ENCODE results near the gene PMF1.
"Not testable (repeated sequence)": the region's sequence is repeated elsewhere in the genome, so short reads cannot be mapped to it uniquely, and the experiment has no call there.

Gene PMF1

DNA sequence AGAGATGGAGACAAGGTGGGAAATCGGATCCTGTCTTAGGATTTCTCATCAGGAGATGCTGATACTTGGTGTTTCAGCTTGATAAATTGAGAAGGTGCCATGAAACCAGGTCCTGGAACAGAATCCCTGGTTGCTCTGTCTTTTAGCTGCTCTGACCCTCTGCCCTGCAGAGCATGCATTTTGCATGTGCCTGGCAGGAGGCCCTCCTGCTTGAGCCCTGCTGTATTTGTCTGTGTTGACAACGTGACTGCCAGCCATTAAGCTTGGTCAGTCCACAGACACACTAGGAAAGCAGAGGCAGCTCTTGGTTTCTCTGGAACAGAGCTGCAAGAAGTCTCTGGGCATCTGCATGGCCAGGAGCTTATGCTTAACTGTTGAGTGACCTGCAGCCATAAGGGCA lies 16.4 kb upstream of the PMF1 start:
- DNase-seq (ENCODE audit: low read depth): no peak

DNA sequence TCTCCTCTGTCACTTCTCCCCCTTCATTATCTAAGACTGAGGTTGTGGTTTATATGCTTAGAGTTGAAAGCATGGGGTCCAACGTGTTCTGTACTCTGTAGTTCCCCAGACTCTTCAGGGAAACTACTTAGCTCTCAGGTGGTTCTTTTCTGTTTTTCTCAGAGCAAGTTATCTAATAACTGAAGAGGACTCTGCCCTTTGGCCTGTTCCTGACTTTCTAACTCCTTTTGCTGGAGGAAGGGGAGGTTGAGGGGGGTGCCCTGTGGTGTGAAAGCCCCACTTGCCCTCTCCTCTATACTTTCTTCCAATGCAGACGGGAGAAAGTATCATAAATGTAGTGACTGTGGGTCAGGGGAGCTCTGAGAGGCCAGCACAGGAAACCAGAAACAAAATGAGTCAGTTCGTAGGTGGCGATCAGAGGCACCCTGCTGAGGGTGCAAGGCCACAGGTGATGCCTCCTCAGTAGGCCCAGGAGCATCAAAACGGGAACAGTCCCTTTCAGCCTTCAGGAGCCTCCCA lies 13.9 kb upstream of the PMF1 start:
- no peak for DNase-seq (ENCODE audit: low read depth)

DNA sequence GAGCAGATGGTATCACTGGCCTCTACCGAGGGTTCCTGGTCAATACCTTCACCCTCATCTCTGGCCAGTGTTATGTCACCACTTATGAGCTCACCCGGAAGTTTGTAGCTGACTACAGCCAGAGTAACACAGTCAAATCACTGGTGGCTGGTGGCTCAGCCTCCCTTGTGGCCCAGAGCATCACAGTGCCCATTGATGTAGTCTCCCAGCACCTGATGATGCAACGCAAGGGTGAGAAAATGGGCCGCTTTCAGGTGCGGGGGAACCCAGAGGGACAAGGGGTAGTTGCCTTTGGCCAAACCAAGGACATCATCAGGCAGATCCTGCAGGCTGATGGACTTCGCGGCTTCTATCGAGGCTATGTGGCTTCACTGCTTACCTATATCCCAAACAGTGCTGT lies 12.8 kb upstream of the PMF1 start:
- no peak for DNase-seq (ENCODE audit: low read depth)

DNA sequence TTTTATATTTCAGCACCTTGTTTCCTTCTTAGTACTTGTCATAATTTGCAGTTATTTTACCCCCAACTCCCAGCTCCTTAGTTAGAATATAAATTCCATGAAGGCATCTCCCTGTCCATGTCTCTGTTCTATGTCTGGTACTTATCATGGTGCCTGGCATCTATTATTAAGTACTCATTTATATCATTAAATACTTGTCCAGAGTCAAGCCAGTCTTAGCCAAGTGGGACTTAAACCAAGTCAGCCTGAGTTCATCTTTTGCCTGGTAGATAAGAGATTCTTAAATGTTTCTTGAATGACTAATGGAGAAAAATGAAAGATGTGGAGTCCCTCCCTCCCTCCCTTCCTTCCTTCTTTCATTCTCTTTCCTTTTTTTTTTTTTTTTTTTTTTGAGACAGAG lies 9.5 kb upstream of the PMF1 start:
- DNase-seq (ENCODE audit: low read depth): peak; percentile 94

DNA sequence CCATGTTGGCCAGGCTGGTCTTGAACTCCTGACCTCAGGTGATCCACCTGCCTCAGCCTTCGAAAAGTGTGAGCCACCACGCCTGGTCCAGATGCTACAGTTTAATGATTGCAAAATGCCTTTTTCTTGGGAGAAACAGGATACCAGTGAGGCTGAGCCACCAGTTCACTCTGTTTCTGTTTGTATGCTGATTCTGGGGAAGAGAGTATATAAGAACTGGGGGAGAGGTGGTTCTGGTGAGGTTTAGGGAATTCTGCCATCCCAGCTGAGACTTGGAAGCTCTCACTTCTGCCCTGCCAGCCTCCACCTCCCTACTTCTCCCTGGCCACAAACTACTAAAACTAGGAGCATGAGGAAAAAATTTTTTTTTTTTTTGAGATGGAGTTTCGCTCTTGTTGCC lies 8.1 kb upstream of the PMF1 start:
- DNase-seq (ENCODE audit: low read depth): peak; percentile 42

DNA sequence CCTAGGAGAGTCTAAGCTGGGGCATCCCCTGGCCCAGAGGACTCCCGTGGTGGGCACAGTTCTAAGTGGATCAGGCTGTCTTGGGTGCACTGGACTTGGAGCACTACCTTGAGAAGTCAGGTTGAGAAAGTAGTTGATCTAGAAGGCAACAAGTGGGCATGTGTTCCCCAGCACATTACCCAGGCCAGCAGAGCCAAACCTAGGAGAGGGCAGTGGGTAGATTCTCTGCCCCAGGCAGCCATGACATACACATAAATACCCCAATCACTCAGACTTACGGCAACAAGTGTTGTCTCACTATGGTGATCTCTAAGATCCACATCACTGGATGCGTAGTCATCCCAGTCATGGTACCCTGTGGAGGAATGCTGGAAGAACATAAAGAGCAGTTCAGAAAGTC lies 1.6 kb upstream of the PMF1 start:
- no peak for DNase-seq (ENCODE audit: low read depth)

DNA sequence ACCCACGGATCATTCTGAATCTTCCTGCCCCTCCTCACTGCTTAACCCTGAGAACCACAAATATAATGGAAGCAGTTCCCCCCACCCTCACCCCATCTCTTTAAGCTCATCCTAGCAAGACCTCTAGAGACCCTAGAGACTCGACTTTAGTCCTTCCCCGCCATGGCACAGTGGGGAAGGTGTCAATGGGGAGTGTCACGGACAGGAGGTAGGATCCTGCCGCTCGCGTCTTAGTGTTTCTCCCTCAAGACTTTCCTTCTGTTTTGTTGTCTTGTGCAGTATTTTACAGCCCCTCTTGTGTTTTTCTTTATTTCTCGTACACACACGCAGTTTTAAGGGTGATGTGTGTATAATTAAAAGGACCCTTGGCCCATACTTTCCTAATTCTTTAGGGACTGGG lies 677 bp upstream of the PMF1 start:
- no peak for DNase-seq (ENCODE audit: low read depth)

DNA sequence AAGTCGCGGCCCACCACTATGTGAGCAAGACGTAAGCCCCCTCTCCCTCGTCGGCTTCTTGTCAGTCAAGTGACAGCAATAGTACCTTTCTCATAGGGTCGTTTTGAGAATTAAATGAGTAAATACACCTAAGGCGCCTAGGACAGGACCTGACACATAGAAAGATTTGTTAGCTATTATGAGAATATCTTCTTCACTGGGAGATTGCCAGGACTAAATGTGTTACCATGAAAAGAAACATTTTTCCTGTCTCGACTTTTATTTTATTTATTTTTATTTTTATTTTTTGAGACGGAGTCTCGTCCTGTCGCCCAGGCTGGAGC lies 798 bp downstream of the PMF1 start:
- no peak for DNase-seq (ENCODE audit: low read depth)

DNA sequence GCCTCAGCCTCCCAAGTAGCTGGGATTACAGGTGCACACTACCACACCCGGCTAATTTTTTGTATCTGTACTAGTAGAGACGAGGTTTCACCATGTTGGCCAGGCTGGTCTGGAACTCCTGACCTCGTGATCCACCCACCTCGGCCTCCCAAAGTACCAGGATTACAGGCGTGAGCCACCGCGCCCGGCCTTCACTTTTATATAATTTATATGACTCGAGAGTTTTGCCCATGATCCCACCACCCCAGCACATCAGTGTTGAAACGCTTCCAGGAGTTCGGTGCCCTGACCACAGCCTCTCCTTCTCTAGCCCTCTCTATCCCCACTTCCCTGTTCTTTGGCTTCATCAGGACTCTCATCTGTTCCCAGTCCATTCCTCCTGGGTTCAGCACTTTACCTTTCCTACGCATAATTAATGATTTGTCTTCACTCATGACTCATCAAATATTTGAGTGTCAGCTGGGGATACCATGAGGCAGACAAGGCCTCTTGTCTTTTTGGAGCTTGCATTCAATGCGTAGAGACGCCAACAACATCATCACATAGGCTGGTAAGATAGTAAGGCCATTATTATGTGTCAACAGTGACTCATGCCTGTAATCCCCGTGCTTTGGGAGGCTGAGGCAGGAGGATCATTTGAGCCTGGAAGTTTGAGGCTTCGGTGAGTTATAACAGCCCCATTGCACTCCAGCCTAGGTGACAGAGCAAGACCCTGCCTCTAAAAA lies 1.4 kb downstream of the PMF1 start:
- DNase-seq (ENCODE audit: low read depth): peak; percentile 86

DNA sequence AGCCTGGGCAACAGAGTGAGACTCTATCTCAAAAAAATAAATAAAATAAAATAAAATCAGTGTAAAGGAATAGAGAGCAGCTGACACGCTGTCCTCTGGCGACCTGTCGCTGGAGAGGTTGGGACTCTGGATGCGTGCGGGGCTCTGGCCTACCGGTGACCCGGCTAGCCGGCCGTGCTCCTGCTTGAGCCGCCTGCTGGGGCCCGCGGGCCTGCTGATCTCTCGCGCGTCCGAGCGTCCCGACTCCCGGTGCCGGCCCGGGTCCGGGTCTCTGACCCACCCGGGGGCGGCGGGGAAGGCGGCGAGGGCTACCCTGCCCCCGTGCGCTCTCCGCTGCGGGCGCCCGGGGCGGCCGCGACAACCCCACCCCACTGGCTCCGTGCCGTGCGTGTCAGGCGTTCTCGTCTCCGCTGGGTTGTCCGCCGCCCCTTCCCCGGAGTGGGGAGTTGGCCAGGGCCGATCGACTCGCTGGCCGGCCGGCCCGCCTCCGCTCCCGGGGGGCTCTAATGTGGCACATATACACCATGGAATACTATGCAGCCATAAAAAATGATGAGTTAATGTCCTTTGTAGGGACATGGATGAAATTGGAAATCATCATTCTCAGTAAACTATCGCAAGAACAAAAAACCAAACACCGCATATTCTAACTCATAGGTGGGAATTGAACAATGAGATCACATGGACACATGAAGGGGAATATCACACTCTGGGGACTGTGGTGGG lies 3.7 kb downstream of the PMF1 start:
- DNase-seq (ENCODE audit: low read depth): not testable (repeated sequence)

DNA sequence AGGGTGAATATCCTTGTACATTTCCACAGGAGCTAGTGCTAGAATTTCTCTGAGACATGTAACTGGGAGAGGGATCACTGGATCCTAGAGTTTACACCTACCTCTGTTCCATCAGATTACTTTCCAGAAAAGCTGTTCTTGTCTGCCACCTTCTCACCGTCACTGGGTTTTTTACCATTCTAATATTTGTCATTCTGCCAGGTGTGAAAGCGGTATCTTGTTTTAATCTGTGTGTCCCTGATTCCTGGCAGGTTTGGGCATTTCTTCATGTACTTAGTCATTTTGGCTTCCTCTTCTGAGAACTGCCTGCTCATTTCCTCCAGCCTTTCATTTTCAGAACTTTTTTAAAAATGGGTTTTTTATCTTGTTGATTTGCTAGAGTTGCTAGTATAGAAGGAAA lies 5.1 kb downstream of the PMF1 start:
- no peak for DNase-seq (ENCODE audit: low read depth)

DNA sequence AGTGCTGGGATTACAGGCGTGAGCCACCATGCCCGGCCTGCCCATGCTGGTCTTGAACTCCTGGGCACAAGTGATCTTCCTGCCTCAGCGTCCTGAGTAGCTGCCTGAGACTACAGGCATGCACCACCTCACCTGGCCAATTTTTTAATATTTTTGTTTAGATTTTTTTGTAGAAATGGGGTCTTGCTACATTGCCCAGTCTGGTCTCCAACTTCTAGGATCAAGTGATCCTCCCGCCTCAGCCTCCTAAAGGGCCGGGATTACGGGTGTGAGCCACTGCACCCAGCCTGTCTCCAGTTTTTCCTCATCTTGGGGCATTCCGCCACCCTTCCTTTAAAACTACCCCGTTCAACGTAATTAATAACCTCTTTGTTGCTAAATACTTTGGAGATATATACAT lies 7.4 kb downstream of the PMF1 start:
- DNase-seq (ENCODE audit: low read depth): no peak

DNA sequence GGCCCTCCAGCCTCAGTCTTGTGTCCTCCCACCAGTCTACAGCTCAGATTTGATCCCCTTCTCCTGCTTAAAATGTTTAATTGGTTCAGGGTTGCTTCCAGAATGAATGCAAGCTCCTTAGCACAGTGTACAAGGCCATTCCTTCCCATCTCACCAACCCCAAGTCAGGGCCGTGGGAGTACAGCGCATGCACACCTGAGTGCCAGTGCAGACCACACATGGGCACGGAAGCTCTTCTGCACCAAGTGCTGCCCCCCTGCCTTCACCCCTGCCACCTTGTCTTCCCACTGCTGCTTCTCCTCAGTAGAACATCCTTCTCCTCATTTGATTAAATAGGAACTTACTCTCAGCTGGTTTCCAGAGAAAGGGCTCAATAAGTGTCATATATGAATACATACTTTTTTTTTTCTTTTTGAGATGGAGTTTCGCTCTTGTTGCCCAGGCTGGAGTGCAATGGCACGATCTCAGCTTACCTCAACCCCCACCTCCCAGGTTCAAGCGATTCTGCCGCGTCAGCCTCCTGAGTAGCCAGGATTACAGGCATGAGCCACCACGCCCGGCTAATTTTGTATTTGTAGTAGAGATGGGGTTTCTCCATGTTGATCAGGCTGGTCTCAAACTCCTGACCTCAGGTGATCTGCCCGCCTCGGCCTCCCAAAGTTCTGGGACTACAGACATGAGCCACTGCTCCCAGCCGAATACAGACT lies 9.3 kb downstream of the PMF1 start:
- no peak for DNase-seq (ENCODE audit: low read depth)

DNA sequence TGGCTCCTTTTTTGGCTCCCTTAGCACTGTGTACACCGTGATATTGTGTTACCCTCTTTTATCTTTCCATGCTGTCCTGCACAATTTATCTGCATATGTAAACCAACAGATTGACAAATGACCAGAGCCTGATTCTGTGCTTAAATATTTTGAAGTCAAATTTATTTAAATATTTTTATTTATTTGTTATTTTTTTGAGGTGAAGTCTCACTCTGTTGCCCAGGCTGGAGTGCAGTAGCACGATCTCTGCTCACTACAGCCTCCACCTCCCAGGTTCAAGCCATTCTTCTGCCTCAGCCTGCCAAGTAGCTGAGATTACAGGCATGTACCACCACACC lies 12.8 kb downstream of the PMF1 start:
- no peak for DNase-seq (ENCODE audit: low read depth)

DNA sequence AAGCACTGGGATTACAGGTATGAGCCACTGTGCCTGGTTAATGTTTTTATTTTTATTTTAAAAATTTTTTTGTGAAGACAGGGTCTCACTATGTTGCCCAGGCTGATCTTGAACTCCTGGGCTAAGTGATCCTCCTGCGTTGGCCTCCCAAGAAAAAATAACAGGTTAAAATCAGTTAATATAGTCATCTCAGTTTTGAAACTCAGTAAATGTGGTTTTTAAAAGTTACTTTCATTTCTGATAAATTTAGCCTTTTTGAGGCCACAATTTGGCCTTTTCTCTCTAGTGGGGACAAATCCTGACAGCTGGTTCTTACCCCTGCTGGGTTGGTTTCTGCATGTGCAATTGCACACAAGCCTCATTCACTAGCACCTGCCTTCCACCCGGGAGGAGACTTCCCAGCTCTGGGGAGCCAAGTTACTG lies 13.3 kb downstream of the PMF1 start:
- DNase-seq (ENCODE audit: low read depth): no peak

DNA sequence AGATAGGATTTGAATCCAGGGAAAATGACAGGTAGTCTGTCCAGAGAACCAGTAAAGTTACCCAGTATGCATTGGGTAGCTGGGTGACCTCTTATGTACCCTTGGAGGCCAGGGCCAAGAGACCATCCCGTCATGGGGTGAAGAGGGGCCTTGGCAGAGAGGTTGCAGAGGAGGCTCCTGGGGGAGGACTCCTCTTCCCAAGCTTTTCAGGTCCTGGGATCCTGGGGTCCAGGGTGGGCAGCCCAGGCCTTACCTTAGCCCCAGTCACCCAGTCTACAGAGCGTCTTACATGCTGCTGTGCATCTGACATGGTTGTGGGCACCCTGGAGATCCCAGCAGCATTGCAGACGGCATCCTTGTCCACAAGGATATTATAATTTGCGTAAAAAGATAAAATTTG lies 14.0 kb downstream of the PMF1 start:
- no peak for DNase-seq (ENCODE audit: low read depth)

DNA sequence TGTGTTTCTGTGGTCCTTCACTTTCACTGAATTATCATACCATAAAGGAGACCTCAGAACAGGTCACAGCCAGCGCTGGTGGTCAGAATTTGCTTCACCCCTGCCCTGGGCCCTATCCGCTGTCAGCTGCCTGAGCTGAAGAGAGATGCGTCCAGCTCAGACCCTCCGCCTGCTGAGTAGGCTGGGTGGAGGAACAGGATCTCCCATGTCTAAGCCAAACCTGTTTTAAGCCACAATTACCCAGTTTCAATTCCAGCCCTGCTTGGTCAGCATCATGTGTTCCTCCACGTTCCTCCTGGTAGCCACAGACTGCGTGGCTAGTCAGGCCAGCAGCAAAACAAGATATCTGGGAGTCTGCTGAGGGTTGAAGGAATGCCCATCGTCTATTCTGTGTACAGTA lies 15.7 kb downstream of the PMF1 start:
- DNase-seq (ENCODE audit: low read depth): no peak

DNA sequence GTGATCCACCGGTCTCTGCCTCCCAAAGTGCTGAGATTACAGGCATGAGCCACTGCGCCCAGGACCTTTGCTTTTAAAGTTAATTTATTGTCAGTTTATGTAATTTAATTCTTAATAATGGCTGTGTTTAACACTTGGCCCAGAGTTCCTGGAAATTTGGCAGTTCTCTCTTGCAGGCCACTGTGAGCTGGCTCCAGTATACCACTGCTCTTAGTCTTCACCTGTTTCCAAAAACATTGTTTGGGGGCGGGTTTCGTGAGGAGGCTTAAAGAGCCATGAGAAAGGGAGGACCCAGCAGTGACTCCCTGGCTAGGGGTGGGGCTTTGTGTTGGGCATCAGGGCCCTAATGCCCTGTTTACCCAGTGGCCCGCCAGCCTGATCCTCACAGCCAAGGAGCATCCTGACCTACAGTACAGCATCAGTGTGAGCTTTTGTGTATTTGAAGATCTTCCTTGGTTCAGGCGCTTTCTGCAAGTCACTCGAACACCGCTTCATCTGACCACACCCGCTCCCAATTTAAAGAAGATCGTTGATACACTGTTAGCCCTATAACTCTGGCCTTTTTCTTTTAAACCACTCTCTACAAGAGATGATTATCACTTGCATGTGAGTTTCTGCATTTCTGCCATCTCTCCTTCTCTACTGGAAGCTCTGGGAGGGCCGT lies 17.1 kb downstream of the PMF1 start:
- no peak for DNase-seq (ENCODE audit: low read depth)

DNA sequence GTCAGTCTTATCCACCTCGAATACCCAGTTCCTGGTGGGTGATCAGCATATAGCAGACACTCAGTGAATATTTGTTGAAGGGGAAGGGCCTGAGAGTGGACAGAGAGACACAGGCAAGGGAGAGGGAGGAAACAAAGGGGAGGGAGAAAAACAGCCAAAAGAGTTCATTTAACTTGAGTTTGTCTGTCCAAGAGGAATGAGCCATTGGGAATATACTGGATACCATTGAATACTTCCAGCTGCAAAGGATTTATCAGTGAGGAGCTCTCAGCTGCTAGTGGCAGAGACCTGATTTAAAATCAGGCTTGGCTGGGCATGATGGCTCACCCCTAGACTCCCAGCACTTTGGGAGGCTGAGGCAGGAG lies 17.6 kb downstream of the PMF1 start:
- DNase-seq (ENCODE audit: low read depth): no peak

DNA sequence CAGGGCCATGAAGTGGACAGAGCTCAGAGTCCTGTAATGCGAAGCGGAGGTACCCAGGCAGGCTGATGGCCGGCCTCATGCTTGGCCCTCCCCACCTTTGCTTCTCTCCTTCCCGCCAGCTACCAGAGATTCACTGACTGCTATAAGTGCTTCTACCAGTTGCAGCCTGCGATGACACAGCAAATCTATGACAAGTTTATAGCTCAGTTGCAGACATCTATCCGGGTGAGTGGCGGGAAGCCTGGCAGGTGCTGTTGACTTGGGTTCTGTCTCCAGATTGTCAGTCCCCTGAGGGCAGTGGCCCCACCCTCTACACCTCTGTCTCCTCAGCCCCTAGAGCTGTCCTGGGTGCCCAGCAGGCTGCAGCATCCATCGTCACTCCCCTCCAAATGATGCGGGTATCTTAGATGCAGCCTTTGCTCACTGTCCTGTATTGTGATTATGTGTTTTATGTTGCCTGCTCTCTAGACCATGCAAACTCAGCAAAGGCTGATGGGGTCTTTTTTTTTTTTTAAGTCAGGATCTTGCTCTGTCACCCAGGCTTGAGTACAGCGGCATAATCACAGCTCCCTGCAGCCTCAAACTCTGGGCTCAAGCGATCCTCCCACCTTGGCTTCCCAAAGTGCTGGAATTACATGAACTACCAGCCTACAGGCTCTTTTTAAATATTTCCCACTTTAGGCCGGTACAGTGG lies 19.5 kb downstream of the PMF1 start:
- DNase-seq (ENCODE audit: low read depth): no peak

DNA sequence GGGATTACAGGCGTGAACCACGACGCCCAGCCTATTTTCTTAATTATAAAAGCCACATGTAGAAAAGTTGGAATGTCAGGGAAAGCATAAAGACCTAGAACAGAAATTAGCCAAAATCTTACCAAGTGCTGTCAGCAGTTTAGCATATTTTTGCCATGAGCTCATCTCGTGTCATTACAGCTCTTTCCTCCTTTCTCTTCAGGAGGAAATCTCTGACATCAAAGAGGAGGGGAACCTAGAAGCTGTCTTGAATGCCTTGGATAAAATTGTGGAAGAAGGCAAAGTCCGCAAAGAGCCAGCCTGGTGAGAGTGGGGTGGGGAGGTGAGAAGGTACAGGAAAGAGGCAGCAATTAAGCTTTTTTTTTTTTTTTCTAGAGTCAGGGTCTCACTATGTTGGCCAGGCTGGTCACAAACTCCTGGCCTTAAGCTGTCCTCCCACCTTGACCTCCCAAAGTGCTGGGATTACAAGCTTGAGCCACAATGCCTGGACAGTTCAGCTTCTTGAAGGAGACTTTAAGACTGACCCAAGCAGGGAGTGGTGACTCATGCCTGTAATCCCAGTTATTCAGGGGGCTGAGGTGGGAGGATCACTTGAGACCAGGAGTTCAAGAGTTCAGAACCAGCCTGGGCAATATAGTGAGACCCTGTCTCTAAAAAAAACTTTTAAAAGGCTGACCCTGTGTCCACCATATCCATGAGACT lies 20.8 kb downstream of the PMF1 start:
- peak; percentile 87 for DNase-seq (ENCODE audit: low read depth)

DNA sequence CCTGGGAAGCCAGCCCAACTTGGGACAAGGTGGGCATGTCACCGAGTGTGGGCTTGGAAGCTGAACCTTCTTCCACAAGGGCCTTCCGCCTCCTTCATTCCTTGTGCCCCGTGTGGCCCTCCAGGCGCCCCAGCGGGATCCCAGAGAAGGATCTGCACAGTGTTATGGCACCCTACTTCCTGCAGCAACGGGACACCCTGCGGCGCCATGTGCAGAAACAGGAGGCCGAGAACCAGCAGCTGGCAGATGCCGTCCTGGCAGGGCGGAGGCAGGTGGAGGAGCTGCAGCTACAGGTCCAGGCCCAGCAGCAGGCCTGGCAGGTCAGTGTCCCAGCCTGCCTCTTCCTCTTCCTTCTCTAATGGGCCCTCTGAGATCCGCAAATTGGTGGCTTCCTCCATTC lies 23.4 kb downstream of the PMF1 start:
- DNase-seq (ENCODE audit: low read depth): no peak
